Inferior parietal cortex (tissue), 1 donor: ENCODE data around the gene CANT1.
"Not testable (repeated sequence)": the region's sequence is repeated elsewhere in the genome, so short reads cannot be mapped to it uniquely, and the experiment has no call there.

Experiments
- DNase-seq: peaks from one replicate; pipeline ENCODE4 v3.0.0-alpha.2; 2016; ENCODE audit errors: extremely low spot score

The CANT1 gene

DNA sequence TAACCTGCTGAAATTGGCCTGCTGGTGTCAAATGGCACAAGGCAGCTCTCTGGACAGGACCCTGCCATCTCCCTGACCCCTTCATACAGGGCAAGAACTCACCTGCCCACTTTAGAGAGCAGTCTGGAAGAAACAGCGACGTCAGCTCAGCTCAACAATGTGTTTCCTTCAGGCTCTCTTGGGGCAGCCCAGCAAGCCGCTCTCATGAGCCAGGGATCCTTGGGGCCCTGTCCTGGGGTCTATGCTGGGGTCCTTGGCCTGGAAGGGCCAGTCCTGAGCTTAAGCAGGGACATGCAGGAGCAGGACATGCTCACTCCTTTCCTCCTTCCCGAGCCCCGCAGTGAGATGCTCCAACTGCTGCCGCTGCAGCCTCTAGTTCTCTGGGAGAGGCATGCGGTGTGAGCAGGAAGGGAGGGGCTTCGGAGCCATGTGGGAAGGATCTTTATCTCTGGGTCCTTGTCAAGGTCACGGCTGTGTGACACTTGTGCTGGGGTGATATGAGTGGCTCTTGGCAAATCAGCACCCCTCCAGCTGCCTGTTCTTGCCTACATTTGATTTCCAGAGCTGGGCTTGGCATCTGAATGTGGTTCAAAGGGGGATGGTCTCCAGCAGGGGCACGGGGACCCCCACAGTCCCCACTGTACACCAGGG is 17.8 kb upstream of the CANT1 start:
- no peak for DNase-seq

DNA sequence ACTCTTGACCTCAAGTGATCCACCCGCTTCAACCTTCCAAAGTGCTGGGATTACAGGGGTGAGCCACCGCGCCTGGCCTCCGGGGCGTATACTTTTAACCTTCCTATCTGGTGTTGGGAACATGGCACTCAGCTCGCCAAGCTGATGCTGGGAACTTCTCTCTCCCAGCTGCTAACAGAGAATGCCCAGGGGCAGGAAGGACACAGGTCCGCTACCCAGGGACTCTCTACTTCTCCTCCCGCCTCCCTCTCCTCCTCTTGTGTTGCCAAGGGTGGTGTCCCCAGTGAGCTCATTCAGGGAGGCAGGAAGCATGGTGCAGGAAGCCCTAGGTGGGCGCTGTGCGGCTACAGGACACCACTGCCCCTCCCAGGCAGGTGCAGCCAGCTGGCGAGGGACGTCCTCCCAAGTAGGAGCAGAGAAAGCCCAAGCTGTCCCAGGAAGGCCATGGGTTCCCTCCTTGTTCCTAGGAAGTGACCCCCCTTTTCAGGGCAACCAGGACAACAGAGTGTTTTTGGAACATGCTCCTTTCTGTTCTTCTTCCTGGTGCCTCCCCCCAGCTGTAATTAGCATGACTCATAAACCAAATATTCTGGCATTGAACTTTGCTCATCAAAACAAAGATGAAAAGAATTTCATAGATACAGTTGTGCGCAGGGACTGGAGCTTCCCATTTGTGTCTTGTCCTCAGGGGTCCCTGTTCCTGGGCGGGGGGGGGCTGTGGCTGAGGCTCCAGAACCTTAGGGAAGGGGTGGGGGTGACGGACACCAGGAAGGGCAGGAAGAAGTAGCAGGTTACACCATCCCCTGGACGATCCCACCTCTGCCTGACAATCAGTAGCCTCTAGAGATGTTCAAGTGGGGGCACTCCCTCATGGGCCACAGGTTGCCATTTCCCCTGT is 17.1 kb upstream of the CANT1 start:
- no peak for DNase-seq

- no peak for DNase-seq
These were observed 15.6 kb upstream of the CANT1 start for GRCh38 chr17:79024901-79025737.

GRCh38 chr17:79023886-79024771 is 14.6 kb upstream of the CANT1 start, which contains the start of gene C1QTNF1:
TSS of gene C1QTNF1 (plus strand) at chr17:79024169. CDS start at chr17:79043969, 19,800 bp downstream.
- DNase-seq = no peak

DNA sequence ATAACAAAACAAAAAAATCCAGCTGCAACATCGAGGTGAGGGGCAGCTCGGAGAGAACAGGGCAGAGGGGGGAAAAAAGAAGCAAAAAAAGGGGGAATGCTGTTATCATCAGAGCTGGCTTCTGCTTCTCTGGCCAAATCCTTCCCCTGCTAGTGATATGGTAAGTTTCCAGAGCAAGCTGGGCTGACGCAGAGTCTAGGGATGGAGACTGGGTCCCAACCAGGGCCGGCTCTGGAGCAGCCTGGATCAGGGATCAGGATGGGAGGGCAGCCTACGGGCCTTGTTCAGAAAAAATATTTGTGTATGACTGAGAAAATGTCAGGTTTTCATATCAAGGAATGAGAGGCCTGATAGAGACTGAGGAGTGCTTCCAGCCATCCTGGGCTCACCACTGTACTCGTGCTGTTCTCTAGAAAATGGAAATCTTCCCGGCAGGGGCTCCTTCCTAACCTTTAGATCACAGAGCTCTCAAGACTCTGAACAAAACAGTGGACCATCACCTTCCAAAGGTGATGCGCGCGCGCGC is 13.7 kb upstream of the CANT1 start:
- DNase-seq = no peak

GRCh38 chr17:79022507-79022991 is 13.0 kb upstream of the CANT1 start:
- no peak for DNase-seq

DNA sequence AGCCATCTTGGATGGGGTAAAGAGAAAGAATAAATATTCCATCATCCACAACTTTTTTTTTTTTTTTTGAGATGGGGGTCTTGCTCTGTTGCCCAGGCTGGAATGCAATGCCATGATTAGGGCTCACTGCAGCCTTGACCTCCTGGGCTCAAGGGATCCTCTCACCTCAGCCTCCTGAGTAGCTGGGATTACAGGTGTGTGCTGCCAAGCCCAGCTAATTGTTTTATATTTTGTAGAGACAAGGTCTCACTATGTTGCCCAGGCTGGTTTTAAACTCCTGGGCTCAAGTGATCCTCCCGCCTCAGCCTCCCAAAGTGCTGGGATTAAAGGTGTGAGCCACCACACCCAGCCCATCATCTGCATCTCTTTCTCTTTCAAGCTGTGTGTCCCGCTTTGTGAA is 12.4 kb upstream of the CANT1 start:
- DNase-seq = not testable (repeated sequence)

DNA sequence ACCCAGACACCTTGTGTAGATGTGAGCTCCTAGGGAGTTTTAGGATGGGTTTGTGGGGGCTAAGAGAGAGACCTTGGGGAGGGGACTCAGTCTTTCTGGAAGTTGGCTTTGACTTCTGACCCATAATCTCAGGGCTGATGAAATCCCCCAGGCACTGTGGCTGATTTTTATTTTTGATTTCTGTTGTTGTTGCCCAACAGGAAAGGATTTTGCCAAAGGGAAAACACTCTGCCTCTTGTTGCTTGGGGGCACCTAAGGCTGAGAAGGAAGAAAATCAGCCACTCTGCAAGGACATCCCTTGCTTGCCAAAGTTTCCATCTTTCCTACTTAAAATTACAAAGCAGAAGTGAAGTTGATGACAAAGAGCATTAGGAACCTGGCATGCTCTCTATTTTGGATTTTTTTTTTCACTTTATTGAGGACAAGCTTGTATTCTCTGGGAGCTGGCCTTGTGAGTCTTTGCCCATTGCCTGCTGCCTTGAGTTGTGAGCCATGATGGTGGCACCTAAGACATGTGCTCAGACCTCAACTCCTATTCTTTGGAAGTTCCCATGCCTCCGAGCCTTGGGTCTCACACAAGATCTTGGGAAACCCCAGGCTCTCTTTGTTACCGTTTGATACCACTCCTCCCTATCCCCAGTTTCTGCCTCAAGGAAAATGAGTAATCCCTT is 11.2 kb upstream of the CANT1 start:
- no peak for DNase-seq

DNA sequence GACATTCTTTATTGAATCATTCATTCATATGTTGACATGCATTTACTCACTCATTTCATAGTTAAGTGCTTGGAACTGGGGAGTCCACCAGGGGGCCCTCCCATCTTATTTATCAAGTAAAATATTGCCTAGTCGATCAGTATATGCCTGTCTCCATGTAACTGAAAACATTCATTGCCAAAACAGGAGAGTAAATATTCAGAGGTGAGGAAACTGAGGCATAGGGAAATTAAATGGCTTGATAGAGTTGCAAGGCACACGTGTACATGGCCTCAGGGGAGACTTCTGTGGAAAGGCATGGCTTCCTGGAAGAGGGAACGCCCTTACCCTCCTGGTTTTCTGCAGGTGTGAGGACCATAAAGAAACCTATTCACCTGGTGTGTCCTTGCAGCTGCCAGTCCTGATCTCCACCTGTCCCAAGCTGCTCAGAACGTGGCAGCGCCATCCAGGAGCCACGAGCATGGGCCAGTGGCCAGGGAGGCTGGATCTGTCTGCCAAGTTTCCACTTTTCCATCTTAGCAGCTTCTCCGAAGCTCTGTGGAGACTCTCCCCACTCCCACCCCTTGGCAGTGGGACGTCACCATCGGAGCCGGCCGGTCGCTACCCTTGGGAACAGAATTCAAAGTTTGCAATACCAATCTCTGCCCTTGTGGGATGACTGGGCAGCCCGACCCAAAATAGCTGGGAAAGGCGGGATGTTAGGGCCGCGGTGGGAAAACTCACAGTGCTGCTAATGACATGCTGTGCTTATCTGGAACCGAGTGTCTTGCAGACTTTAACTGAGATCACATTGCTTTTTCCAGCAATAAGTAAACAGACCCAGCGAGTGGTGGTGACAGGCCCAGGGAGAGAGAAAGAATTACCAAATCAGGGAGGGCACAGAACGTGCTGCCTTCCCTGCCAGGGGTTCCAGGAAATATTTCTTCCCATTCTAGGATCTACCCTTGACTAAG is 10.3 kb upstream of the CANT1 start:
- peak; percentile 50 for DNase-seq

DNA sequence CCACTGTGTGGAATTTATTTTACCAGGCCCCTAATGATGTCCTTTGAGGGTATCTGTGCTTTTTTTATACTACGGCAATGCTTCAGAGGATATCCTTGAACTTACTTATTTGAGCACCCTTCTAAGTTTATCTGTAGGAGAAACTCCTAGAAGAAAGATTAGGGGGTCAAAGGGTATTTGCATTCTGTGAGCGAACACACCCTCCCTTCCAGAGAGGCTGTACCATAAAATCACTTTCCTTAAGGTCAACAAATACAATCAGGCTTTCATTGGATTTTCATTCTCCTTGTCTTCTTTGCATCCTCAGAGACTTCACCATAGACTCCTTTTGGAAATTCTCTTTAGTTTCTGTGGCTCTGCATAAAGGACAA is 9.7 kb upstream of the CANT1 start:
- DNase-seq = no peak

DNA sequence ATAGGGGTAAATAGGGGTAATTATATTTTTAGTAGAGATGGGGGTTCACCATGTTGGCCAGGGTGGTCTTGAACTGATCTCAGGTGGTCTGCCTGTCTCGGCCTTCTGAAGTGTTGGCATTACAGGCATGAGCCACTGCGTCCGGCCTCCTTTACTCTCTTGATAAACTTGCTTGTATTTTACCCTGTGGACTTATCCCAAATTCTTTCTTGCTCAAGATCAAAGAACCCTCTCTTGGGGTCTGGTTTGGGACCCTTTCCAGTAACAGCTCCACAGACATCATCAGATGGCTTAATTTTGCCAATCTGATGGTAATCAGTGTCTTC is 8.8 kb upstream of the CANT1 start:
- DNase-seq = no peak

DNA sequence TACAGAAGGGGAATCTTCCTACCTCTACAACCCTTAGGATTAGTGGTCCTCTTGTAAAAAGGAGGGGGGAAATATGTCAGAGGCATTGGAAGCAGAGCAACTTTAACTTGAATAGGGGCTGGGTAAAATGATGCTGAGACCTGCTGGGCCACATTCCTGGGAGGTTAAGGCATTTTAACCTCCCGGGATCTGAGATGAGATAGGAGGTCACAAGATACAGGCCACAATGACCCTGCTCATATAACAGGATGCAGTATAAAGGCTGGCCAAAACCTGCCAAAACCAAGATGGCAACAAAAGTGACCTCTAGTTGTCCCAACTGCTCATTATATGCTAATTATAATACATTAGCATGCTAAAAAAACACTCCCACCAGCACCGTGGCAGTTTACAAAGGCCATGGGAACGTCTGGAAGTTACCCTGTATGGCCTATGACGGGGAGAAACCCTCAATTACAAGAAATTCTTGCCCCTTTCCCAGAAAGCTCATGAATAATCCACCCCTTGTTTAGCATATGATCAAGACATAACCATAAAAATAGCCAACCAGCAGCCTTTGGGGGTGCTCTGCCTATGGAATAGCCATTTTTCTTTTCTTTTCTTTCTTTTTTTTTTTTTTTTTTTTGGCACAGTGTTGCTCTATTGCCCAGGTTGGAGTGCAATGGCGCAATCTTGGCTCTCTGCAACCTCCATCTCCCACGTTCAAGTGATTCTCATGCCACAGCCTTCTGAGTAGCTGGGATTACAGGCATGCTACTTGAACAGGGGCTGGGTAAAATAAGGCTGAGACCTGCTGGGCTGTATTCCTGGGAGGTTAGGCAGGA is 8.2 kb upstream of the CANT1 start:
- DNase-seq = no peak

DNA sequence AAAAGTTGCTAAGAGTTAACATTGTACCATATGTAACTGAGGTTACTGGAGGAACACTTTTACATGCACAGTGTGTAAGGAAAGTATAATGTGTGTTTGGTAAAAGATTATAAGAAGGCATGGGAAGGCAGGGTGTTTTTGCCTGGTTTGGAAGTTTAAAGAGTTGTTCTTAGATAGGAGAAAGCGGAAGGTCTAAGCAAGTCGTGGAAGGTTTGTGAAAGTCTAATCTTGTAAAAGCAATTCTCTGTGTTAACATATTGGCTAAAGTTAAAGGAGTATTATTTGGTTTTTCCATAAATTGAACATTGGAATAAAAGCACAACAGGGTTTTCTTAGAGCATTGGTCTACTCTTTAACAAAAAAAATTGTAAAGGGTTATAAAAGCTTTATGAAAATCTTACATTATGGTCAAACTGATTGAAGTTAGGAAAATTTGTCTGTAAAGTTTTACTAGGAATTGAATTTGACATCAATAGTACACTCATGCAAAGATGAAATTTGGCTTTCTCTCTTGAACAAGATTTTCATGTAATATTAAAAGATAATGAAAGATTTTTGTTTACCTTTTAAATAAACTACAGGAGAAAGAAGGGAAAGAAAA is 4.7 kb upstream of the CANT1 start:
- no peak for DNase-seq

- no peak for DNase-seq
These were observed 3.1 kb upstream of the CANT1 start for GRCh38 chr17:79012563-79013134.

DNA sequence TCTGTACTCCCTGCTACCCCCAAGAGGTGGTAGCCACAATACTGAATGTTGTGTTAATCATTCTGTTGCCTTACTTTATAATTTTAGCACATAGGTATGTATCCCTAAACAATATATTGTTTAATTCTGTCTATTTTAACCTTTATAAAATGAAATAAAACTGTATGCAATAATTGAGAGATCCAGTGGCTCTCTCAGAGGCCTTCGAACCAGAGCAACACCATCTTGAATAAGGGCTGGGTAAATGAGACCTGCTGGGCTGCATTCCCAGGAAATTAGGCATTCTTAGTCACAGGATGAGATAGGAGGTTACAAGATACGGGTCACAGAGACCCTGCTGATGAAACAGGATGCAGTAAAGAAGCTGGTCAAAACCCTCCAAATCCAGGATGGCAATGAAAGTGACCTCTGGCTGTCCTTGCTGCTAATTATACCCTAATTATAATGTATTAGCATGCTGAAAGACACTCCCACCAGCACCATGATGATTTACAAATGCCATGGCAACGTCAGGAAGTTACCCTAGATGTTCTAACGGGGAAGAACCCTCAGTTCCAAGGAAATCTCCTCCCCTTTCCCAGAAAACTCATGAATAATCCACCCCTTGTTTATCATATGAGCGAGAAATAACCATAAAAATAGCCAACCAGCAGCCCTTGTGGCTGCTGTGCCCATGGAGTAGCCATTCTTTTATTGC is 2.0 kb upstream of the CANT1 start:
- DNase-seq = no peak

GRCh38 chr17:79010304-79010646 is 711 bp upstream of the CANT1 start:
- no peak for DNase-seq
